ENCODE measurements around the gene TLR6. TPM values are rescaled to one million over a fixed set of nuclear protein-coding genes. Genes with fewer than 3 reads are reported as not detected.

TLR6 gene
- total and polyA plus RNA-seq, 10 of the 15 experiments (the other 5 are each of a cell fraction or from before 2014, with no cell fraction given): 1.1 to 49.4 (median 12.5) TPM

DNA sequence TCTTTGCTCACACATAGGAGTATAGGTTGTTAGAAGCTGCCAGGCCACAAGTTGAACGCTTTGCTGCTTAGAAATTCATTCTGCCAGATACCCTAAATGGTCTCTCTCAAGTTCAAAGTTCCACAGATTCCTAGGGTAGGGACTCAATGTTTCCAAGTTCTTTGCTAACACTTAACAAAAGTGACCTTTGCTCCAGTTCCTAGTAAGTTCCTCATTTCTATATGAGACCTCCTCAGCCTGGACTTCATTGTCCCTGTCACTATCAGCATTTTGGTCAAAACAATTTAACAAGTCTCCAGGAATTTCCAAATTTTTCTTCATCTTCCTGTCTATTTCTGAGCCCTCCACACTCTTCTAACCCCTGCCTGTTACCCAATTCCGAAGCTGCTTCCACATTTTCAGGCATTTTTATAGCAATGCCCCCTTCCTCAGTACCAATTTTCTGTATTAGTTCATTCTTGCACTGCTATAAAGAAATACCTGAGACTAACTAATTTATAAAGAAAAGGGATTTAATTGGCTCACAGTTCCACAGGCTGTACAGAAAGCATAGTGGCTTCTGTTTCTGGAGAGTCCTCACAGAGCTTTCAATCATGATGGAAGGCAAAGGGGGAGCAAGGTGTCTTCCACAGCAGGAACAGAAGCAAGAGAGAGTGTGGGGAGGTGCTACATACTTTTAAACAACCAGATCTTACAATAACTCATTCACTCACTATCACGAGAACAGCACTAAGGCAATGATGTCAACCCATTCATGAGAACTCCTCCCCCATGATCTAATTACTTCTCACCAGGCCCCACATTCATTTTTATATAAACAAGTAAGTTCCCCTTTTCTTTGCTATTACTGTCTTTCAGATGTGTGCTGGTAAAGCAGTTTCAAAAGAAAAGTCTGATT, 40.5 kb downstream of the TLR6 start (continued):
- TF ChIP-seq, protein P1, sequence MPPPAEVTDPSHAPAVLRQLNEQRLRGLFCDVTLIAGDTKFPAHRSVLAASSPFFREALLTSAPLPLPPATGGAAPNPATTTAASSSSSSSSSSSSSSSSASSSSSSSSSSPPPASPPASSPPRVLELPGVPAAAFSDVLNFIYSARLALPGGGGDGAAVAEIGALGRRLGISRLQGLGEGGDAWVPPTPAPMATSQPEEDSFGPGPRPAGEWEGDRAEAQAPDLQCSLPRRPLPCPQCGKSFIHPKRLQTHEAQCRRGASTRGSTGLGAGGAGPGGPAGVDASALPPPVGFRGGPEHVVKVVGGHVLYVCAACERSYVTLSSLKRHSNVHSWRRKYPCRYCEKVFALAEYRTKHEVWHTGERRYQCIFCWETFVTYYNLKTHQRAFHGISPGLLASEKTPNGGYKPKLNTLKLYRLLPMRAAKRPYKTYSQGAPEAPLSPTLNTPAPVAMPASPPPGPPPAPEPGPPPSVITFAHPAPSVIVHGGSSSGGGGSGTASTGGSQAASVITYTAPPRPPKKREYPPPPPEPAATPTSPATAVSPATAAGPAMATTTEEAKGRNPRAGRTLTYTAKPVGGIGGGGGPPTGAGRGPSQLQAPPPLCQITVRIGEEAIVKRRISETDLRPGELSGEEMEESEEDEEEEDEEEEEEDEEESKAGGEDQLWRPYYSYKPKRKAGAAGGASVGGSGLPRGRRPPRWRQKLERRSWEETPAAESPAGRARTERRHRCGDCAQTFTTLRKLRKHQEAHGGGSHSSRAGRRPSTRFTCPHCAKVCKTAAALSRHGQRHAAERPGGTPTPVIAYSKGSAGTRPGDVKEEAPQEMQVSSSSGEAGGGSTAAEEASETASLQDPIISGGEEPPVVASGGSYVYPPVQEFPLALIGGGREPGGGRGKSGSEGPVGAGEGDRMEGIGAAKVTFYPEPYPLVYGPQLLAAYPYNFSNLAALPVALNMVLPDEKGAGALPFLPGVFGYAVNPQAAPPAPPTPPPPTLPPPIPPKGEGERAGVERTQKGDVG (CRISPR knock-in tag; IDR thresholded peaks at IDR 0.05): 0 out of 2 replicates have a peak, but pooled peaks have one; percentile 27
- peak; percentile 48 for TF ChIP-seq MEF2B (IDR thresholded peaks at IDR 0.05; ENCODE audit: partially characterized antibody, poor library complexity, severe bottlenecking)
- TF ChIP-seq PAX8 (IDR thresholded peaks at IDR 0.05): no peak
- TF ChIP-seq, protein P2, sequence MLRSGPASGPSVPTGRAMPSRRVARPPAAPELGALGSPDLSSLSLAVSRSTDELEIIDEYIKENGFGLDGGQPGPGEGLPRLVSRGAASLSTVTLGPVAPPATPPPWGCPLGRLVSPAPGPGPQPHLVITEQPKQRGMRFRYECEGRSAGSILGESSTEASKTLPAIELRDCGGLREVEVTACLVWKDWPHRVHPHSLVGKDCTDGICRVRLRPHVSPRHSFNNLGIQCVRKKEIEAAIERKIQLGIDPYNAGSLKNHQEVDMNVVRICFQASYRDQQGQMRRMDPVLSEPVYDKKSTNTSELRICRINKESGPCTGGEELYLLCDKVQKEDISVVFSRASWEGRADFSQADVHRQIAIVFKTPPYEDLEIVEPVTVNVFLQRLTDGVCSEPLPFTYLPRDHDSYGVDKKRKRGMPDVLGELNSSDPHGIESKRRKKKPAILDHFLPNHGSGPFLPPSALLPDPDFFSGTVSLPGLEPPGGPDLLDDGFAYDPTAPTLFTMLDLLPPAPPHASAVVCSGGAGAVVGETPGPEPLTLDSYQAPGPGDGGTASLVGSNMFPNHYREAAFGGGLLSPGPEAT (IDR thresholded peaks at IDR 0.05; ENCODE audit: low read depth): peak; percentile 63
- 0 out of 3 replicates have a peak, but pooled peaks have one; percentile 16 for TF ChIP-seq POU2F2 (IDR thresholded peaks at IDR 0.05; ENCODE audit: borderline replicate concordance, low read depth, low read length)
- no peak for TF ChIP-seq TCF7 (IDR thresholded peaks at IDR 0.05; ENCODE audit: borderline replicate concordance)
- TF ChIP-seq CREM (IDR thresholded peaks at IDR 0.05; ENCODE audit: low read depth): peak; percentile 39; the same call in 1 of the 2 replicates
- no peak for TF ChIP-seq EGR1 (IDR thresholded peaks at IDR 0.05; ENCODE audit: borderline replicate concordance in 1 of 2, low read depth in 2 of 2, low read length in 2 of 2)
- TF ChIP-seq KLF5 (IDR thresholded peaks at IDR 0.05; ENCODE audit: partially characterized antibody): no peak
- TF ChIP-seq ATF7 (IDR thresholded peaks at IDR 0.05; ENCODE audit: low read depth): peak; percentile 98
- TF ChIP-seq BHLHE40 (IDR thresholded peaks at IDR 0.05; ENCODE audit: borderline replicate concordance in 1 of 2, low read depth in 2 of 2, low read length in 1 of 2): peak; percentile 40 to 66; a peak in 2 of 4 replicates
- no peak for TF ChIP-seq TARDBP (IDR thresholded peaks at IDR 0.05; ENCODE audit: borderline replicate concordance)
- TF ChIP-seq BACH1 (IDR thresholded peaks at IDR 0.05; ENCODE audit: borderline replicate concordance): peak; percentile 57; the same call in 1 of the 2 replicates
- TF ChIP-seq, protein P3, sequence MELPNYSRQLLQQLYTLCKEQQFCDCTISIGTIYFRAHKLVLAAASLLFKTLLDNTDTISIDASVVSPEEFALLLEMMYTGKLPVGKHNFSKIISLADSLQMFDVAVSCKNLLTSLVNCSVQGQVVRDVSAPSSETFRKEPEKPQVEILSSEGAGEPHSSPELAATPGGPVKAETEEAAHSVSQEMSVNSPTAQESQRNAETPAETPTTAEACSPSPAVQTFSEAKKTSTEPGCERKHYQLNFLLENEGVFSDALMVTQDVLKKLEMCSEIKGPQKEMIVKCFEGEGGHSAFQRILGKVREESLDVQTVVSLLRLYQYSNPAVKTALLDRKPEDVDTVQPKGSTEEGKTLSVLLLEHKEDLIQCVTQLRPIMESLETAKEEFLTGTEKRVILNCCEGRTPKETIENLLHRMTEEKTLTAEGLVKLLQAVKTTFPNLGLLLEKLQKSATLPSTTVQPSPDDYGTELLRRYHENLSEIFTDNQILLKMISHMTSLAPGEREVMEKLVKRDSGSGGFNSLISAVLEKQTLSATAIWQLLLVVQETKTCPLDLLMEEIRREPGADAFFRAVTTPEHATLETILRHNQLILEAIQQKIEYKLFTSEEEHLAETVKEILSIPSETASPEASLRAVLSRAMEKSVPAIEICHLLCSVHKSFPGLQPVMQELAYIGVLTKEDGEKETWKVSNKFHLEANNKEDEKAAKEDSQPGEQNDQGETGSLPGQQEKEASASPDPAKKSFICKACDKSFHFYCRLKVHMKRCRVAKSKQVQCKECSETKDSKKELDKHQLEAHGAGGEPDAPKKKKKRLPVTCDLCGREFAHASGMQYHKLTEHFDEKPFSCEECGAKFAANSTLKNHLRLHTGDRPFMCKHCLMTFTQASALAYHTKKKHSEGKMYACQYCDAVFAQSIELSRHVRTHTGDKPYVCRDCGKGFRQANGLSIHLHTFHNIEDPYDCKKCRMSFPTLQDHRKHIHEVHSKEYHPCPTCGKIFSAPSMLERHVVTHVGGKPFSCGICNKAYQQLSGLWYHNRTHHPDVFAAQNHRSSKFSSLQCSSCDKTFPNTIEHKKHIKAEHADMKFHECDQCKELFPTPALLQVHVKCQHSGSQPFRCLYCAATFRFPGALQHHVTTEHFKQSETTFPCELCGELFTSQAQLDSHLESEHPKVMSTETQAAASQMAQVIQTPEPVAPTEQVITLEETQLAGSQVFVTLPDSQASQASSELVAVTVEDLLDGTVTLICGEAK (IDR thresholded peaks at IDR 0.05; ENCODE audit: borderline replicate concordance): no peak
- peak; percentile 28; the same call in 1 of the 2 replicates for TF ChIP-seq IKZF1 (conservative IDR thresholded peaks at IDR 0.05)
- TF ChIP-seq, protein P4, sequence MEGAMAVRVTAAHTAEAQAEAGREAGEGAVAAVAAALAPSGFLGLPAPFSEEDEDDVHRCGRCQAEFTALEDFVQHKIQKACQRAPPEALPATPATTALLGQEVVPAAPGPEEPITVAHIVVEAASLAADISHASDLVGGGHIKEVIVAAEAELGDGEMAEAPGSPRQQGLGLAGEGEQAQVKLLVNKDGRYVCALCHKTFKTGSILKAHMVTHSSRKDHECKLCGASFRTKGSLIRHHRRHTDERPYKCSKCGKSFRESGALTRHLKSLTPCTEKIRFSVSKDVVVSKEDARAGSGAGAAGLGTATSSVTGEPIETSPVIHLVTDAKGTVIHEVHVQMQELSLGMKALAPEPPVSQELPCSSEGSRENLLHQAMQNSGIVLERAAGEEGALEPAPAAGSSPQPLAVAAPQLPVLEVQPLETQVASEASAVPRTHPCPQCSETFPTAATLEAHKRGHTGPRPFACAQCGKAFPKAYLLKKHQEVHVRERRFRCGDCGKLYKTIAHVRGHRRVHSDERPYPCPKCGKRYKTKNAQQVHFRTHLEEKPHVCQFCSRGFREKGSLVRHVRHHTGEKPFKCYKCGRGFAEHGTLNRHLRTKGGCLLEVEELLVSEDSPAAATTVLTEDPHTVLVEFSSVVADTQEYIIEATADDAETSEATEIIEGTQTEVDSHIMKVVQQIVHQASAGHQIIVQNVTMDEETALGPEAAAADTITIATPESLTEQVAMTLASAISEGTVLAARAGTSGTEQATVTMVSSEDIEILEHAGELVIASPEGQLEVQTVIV (IDR thresholded peaks at IDR 0.05; ENCODE audit: borderline replicate concordance, partially characterized antibody): no peak
